GM18858 (cell line): ENCODE results near the gene ATP8A2.

Experiments
- ATAC-seq: cut with Tn5 transposase; IDR thresholded peaks from one replicate; pipeline ENCODE4 v1.9.1; 2021; ENCODE audit not compliant: unreplicated experiment

The ATP8A2 gene

GRCh38 chr13:25380741-25381324 lies 9.1 kb downstream of the ATP8A2 start:
- no peak for ATAC-seq

DNA sequence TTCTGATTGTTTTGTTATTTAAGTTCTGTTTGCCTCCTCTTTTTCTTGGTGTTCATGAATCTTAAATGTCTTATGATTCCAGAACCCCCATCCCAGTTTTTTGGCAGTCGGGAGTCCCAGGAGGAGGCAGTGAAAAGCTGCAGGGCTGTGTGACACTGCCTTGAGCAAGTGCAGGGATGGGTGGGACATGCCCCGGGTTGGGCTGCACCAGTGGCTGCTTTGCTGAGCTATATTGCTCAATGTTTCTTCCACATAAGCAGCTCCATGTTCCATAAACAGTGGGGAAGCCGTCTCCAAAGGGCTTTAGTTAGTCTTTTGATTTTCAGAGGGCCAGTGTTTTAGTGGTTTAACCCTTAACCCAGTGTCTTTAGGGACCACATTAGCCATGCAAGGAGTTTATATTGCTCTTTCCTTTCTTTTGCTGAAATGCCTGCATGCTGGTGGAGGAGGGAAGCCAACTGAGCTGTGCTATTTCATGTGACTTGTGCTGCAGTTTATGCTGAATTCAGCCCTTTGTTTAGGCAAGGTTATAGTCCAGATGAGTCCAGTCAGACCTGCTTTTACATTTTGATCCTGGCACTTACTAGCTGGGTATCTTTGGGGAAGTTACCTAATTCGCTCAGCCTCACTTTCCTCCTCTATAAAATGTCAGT lies 13.1 kb downstream of the ATP8A2 start:
- no peak for ATAC-seq

- no peak for ATAC-seq
These were observed 20.2 kb downstream of the ATP8A2 start for GRCh38 chr13:25391932-25392331.

DNA sequence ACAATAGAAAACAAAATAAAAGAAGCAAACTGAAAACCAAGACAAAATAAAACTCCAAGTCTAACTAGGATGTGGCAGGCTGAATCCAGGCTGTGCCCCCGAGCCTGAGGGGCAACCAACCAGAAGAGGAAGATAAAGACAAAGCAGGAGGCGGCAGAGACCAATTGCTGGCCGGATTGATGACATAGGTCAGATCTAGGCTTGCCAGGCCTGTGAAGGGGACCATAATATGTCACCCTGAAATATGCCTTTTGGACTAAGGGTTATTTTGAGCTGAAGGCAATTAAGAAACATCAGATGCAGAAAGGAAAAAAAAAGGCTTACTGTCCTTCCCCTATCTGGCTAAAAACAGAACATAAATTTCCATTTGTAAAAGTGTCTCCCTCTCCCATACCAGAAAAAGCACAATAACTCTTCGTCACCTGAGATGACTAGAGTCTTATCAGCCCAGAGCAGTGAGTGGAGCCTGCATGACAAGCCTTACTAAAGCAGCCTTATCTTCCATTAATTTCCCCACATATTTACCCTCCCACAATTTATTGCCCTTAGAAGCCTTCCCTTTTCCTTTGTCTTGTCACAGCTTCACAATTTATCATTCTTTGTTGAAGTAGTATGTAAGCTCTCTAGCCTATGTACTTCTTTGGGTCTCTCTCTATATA lies 22.8 kb downstream of the ATP8A2 start:
- no peak for ATAC-seq

- ATAC-seq: no peak
These were observed 26.0 kb downstream of the ATP8A2 start for GRCh38 chr13:25397763-25398162.

DNA sequence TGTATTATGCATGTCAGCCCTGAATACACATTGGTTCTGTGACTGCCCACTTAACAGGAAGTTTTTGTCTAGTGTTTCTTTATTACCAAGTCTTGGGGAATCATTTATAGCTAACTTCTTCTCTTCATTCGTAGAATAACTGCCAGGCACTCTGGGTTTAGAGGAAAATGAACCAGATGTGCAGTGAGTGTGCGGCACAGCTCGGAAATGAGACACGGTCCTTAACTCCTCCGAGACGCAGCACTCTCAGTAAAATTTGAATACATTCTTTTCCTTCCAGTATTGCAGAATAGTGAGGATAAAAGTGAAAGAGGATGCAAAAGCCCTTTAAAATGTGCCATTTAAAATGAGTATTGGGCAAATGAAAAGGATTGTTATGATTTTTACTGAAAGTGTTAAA lies 29.2 kb downstream of the ATP8A2 start:
- no peak for ATAC-seq

- no peak for ATAC-seq
These were observed 30.2 kb downstream of the ATP8A2 start for GRCh38 chr13:25401958-25402357.

DNA sequence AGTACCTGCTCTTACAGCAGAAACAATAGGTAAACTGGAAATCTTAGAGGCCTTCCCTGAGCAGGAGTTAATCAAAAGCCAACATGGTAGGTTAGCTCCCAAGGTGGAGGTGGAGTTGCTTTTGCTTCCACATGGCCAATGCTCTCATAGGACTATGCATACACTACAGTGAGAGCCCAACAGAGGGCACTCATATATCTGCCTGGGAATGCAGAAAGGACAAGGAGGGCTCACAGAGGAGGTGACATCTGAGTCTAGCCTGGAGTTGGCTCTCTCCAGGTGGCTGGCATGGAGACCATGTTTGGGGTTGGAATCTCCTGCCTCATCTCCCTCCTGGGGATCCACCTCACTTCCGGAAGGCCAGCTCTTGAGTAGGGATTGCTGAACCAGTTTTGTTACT lies 34.6 kb downstream of the ATP8A2 start:
- no peak for ATAC-seq

- ATAC-seq: no peak
These were observed 38.2 kb downstream of the ATP8A2 start for GRCh38 chr13:25409938-25410337.

DNA sequence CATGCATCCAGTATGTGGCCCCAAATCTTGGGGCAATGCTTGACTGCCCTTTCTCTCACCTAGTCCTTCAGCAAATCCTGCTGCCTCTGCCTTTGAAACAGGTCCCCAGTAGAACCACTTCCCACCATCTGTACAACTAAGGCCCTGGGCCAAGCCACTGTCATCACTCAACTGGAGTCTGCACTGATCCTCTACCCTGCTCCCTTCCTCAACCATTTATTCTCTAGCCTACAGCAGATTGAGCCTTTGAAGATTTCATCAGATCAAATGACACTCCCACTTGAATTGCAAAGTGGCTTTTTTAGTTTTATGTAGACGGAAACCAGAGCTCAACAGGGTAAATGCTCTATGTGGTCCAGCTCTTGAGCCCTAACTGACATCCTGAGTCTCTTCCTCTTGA lies 43.5 kb downstream of the ATP8A2 start:
- ATAC-seq: no peak

DNA sequence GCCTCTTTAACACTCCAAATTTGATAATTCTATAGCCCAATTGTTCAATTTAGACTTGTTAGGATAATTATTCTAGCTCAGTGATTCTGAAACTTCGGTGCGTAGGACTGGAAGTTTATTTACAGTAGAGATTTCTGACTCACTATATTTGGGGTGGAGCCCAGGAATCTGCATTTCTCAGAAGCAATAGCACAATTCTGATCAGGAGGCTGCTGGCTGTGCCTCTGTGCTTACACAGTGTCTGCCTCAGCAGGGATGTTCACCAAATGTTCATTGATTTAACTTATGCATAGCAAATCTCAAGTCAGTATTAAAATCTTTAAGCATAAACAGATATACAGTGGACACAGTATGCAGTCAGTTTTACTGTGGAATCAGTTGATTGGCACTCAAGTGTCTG lies 45.8 kb downstream of the ATP8A2 start:
- ATAC-seq: no peak

DNA sequence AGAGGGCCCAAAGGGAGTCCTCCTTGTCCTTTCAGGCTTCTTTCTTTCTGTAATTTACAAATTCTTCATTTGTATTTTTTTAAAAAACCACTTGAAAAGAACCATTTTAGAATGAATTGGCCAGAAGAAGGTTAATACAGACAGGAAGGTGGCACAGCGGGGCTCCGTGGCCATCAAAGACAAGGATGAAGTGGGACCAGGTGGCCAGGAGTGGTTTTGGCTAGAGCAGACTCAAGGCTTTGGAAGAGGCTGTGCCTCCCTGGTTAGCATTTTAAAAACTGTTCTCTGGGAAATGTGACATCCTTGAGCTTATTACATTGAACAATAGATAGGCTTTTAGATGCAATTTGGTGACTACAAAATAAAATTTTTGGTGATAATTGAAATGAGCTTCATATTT lies 48.4 kb downstream of the ATP8A2 start:
- no peak for ATAC-seq

- no peak for ATAC-seq
These were observed 49.8 kb downstream of the ATP8A2 start for GRCh38 chr13:25421612-25422011.

DNA sequence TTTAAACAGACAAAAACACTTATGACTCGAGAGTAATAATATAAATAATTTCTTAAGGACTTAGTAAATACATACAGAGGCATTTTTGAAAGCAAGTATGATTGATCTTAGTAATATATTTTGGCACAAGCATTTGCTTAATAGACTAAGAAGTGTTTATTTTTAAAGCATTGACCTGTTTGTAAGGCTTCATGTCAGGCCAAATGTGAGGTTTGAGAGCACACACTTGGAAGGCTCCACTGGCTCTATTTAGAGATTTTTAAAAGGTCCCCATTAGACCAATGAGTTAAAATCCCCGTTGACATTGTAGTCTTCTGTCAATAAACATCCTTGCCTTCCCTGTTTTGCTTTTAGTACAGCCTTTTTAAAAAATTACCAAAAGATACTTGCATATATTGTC lies 50.4 kb downstream of the ATP8A2 start:
- no peak for ATAC-seq

- no peak for ATAC-seq
These were observed 52.1 kb downstream of the ATP8A2 start for GRCh38 chr13:25423831-25424230.

DNA sequence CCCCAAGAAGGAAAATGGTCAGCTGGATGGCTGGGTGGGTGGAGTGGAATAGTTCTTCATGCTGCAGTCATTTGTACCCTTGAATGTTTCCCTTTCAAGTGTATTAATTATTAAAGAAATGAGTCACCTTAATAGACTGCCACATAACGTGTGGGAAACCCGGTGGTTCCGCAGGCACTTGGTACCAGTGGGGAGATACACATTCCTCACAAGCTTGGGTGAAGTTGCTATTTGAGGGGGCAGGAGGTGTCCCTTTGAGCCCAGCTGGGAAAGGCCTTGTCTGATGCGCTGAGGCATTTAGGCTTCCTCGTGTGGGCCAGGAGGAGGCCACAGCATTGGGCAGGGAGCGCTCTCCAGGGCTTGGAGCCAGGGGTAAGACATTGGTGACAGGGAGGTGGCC lies 57.7 kb downstream of the ATP8A2 start:
- ATAC-seq: no peak

GRCh38 chr13:25432691-25433090 lies 60.9 kb downstream of the ATP8A2 start:
- ATAC-seq: no peak

- ATAC-seq: no peak
These were observed 68.3 kb downstream of the ATP8A2 start for GRCh38 chr13:25440061-25440460.

GRCh38 chr13:25446261-25446660 lies 74.5 kb downstream of the ATP8A2 start:
- ATAC-seq: no peak

DNA sequence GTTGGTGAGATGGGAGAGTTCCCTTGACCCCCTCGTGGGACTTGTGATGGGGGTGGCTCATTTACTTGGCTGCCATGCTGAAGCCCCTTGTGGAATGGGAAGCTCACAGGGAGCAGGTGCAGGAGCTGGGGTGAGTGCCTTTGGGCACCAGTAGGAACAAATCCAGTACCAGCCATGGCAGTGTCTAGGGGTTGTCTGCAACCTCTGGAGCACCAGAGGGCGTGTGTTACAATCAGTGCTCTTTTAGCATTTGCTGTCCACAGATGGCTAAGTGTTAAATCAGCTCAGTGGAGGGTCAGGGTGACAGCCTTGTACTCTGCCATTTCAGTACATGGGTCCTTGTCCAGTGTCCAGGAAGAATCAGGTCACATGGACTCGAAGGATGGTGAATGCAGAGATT lies 75.6 kb downstream of the ATP8A2 start:
- no peak for ATAC-seq

DNA sequence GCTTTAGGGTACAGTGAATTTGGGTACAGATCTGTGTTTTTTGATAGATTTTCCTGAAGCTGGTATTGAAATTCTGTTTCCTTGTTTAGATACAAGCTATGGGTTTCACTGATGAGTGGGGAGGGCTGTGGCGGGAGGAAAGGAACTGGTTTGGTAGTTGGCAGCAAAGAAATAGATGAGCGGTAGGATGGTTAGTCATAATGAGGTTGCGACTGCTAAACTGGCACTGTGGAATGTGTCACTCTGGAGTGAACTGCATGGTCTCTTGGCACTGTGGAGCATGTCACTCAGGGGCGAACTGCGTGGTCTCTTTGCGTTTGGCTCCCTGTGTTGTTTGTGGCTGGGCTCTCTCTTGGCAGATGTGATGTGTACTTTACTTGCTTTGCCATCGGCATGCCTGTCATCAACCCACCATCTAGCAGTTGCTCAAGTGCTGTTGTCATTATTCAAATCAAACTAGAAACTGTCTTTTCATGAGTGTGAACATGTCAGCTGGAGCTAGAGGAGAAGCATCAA lies 82.1 kb downstream of the ATP8A2 start:
- no peak for ATAC-seq

GRCh38 chr13:25455146-25455545 lies 83.4 kb downstream of the ATP8A2 start:
- ATAC-seq: no peak
